K562 (cell line): ENCODE data around the gene REPS1. TPM values are rescaled to one million over a fixed set of nuclear protein-coding genes. Genes with fewer than 3 reads are reported as not detected.

ENCODE experiments used
- ATAC-seq: fragments of 200-7000 bp; cut with Tn5 transposase; 3 replicates; pipeline ENCODE4 v1.9.1; 2020; ENCODE audit warnings: moderate library complexity
- BruUV-seq: library from RNA; stranded (reverse); fragments of 400-500 nt; replicated peaks from 2 replicates; lab custom pipeline; 2021; lab: Mats Ljungman, UMichigan
- CTCF ChIA-PET: fragments of 300-600 bp; formaldehyde crosslinking; extraction: SDS; loops from one replicate; lab custom pipeline; 2021; ENCODE audit warnings: low intra/inter-chr PET ratio; lab: Yijun Ruan, JAX
- POLR2A ChIA-PET: fragments of 300-600, 350-650 bp; sonication (Branson Sonifier 250); formaldehyde crosslinking; extraction: SDS; loops from one replicate; lab custom pipeline; 2021; ENCODE audit warnings: antibody characterized with exemption, inconsistent platforms; lab: Yijun Ruan, JAX
- DNase-seq, 4 experiments: peaks; one replicate each; pipeline versions ENCODE4 v3.0.0 to v3.0.0-alpha.2; 2011 to 2018; ENCODE audit warnings: low spot score in 3 of 4, mixed read lengths in 3 of 4; ENCODE audit errors: extremely low read depth in 1 of 4
- FAIRE-seq: peaks from 2 replicates; lab custom pipeline; 2011; peaks lifted over from hg19 to GRCh38; lab: Jason Lieb, UNC
- H2AFZ ChIP-seq: 2 replicates; pipeline ENCODE4 v1.6.0; 2011; ENCODE audit warnings: low read depth, low read length, control low read depth, inconsistent platforms
- H3K27ac ChIP-seq: fragments of 200-600 bp; 3 replicates; pipeline ENCODE4 v1.8.0; 2011; ENCODE audit warnings: low read depth, mild to moderate bottlenecking, control low read depth, inconsistent platforms, low read length, moderate library complexity, mixed read lengths; ENCODE audit errors: extremely low read depth
- H3K27me3 ChIP-seq, 2 experiments: fragments of 300-600 bp in 1 of 2; 2 replicates in 1 of 2; 3 replicates in 1 of 2; pipeline versions ENCODE4 v1.6.0 to v1.8.0; 2011; ENCODE audit warnings: inconsistent platforms in 2 of 2, low read length in 2 of 2, mild to moderate bottlenecking in 1 of 2, mixed read lengths in 1 of 2, moderate library complexity in 1 of 2; ENCODE audit not compliant: control insufficient read depth in 2 of 2, insufficient read depth in 2 of 2
- H3K36me3 ChIP-seq: fragments of 300-600 bp; 3 replicates; pipeline ENCODE4 v1.8.0; 2011; ENCODE audit warnings: mild to moderate bottlenecking, low read length, inconsistent platforms; ENCODE audit not compliant: control insufficient read depth, insufficient read depth
- H3K4me1 ChIP-seq, 2 experiments: fragments of 200-600 bp in 1 of 2; replicated peaks in 1 of 2; 2 replicates in 1 of 2; 3 replicates in 1 of 2; pipeline versions ENCODE4 v1.5.1 to v1.8.0; 2011; ENCODE audit warnings: inconsistent platforms in 2 of 2, low read length in 2 of 2, mild to moderate bottlenecking in 1 of 2, mixed read lengths in 1 of 2, moderate library complexity in 1 of 2; ENCODE audit not compliant: control insufficient read depth in 2 of 2, insufficient read depth in 2 of 2
- H3K4me2 ChIP-seq: 2 replicates; pipeline ENCODE4 v1.6.1; 2011; ENCODE audit warnings: low read length, control low read depth, inconsistent platforms, mixed read lengths; ENCODE audit not compliant: insufficient read depth
- H3K4me3 ChIP-seq: fragments of 200-600 bp; sonication (generic), shearing (Covaris generic); 2 replicates; pipeline ENCODE4 v1.5.1; 2016; ENCODE audit warnings: control low read depth, inconsistent platforms
- H3K79me2 ChIP-seq: fragments of 200-600 bp; 3 replicates; pipeline ENCODE4 v1.8.0; 2011; ENCODE audit warnings: low read length, inconsistent platforms; ENCODE audit not compliant: control insufficient read depth, insufficient read depth
- H3K9ac ChIP-seq, 2 experiments: 2 replicates each; pipeline versions ENCODE4 v1.6.0 to v1.6.1; 2011; ENCODE audit warnings: low read depth in 2 of 2, low read length in 2 of 2, control low read depth in 1 of 2, inconsistent platforms in 1 of 2, mild to moderate bottlenecking in 1 of 2, mixed read lengths in 1 of 2; ENCODE audit not compliant: insufficient read depth in 1 of 2
- H3K9me1 ChIP-seq: one replicate; pipeline ENCODE4 v1.6.0; 2011; ENCODE audit warnings: inconsistent platforms, mild to moderate bottlenecking, low read length, moderate library complexity; ENCODE audit not compliant: control insufficient read depth, insufficient read depth
- H3K9me3 ChIP-seq: replicated peaks from 2 replicates; pipeline ENCODE4 v1.5.1; 2011; ENCODE audit warnings: low read depth, low read length, inconsistent platforms; ENCODE audit not compliant: control insufficient read depth, insufficient read depth
- H4K20me1 ChIP-seq: replicated peaks from 2 replicates; pipeline ENCODE4 v1.6.1; 2011; ENCODE audit warnings: low read length, inconsistent platforms, mixed read lengths; ENCODE audit not compliant: control insufficient read depth, insufficient read depth
- BMI1 ChIP-seq: fragments of 150-350 bp; IDR thresholded peaks from 2 replicates; pipeline ENCODE4 v1.6.1; 2014; ENCODE audit warnings: low read length
- CBFA2T3 ChIP-seq: fragments of 450-650 bp; IDR thresholded peaks from 2 replicates; pipeline ENCODE4 v1.6.1; 2017
- CBX8 ChIP-seq: fragments of 200-600 bp; sonication (generic); IDR thresholded peaks from 2 replicates; pipeline ENCODE4 v1.6.1; 2012; ENCODE audit warnings: borderline replicate concordance, mixed run types, low read depth, mild to moderate bottlenecking, moderate library complexity, mixed read lengths, low read length, control low read depth, inconsistent platforms; ENCODE audit not compliant: poor library complexity, severe bottlenecking; ENCODE audit errors: extremely low read depth
- EGR1 ChIP-seq: fragments of 450-650 bp; conservative IDR thresholded peaks from 2 replicates; pipeline ENCODE4 v1.6.1; 2017; ENCODE audit warnings: mild to moderate bottlenecking
- EP300 ChIP-seq: IDR thresholded peaks from 2 replicates; pipeline ENCODE4 v1.6.1; 2012; ENCODE audit warnings: low read length, improper control_type of control experiment
- HNRNPH1 ChIP-seq: fragments of 200-400 bp; formaldehyde crosslinking; optimal IDR thresholded peaks from 2 replicates; pipeline ENCODE3; 2017; ENCODE audit warnings: low read depth, mild to moderate bottlenecking, low read length, moderate library complexity
- ID3 ChIP-seq, 2 experiments: fragments of 250-450 bp in 1 of 2; fragments of 450-650 bp in 1 of 2; sonication (Bioruptor Pico) in 1 of 2; IDR thresholded peaks; 2 replicates each; pipeline versions ENCODE4 v1.6.1 to v1.8.0; 2016 to 2021; ENCODE audit warnings: mild to moderate bottlenecking in 2 of 2, moderate library complexity in 2 of 2, missing compliant biosample characterization in 1 of 2, missing genetic modification characterization in 1 of 2
- SPI1 ChIP-seq: IDR thresholded peaks from 2 replicates; pipeline ENCODE4 v1.6.1; 2011; ENCODE audit warnings: low read depth, low read length, control low read depth, borderline replicate concordance
- WGBS: fragments of 100-300 bp; shearing (Covaris generic); methylation state at CpG from one replicate; pipeline ENCODE4 v1.1.6; 2016; ENCODE audit warnings: low coverage, mixed read lengths; ENCODE audit not compliant: insufficient coverage; ENCODE audit errors: missing lambda C conversion rate; 5-methylcytosine and 5-hydroxymethylcytosine counted together
- in situ Hi-C: fragments of 300-500 bp; cut with MboI; formaldehyde crosslinking; loops from 4 replicates; pipeline ENCODE4 v1.15.0; 2018; ENCODE audit warnings: inconsistent platforms, mixed read lengths
- intact Hi-C: fragments of 100-400 bp; cut with micrococcal nuclease; formaldehyde crosslinking; loops from 2 replicates; pipeline ENCODE4 v1.14.2; 2022
- polyA plus RNA-seq, 8 experiments: library from polyadenylated mRNA; depleted of rRNA in 4 of 8; stranded (reverse) in 5 of 8; unstranded in 3 of 8; fragments of >200 nt; fragmentation: Nextera tagmentation in 2 of 8; fragmentation: Illumina TruSeq in 1 of 8; extraction: Ambion mirVana in 2 of 8; extraction: Trizol in 1 of 8; gene quantifications; 2 replicates each; pipeline versions ENCODE4 v1.2.1 to v1.2.3, GENCODE V29; 2011 to 2014; ENCODE audit warnings: inconsistent platforms in 1 of 8, missing spikeins in 1 of 8
- total RNA-seq, 7 experiments: library from RNA; depleted of rRNA in 6 of 7; stranded (reverse); fragments of >200 nt in 6 of 7; fragmentation: Illumina TruSeq in 2 of 7; extraction: Trizol in 2 of 7; gene quantifications; 2 replicates each; pipeline versions ENCODE4 v1.2.1 to v1.2.3, GENCODE V29; 2011 to 2021; ENCODE audit warnings: low replicate concordance in 1 of 7

REPS1 gene
- total and polyA plus RNA-seq, 9 of the 15 experiments (the other 6 are each of a cell fraction or from before 2014, with no cell fraction given) = 7.9 to 36.0 (median 27.8) TPM

GRCh38 chr6:139037490-139037889 is 49.4 kb upstream of the REPS1 start:
- Histone ChIP-seq H2AFZ (no peak overlapping the region), H3K4me3 (no peak overlapping the region), H3K9me3 (no peaks in the 10 kb centered on the region), H3K9ac (no peak overlapping the region), H3K9me1 (no peaks in the 10 kb centered on the region), H3K27ac (no peak overlapping the region), H3K36me3 (no peaks in the 10 kb centered on the region), H3K4me2 (no peak overlapping the region), H4K20me1 (no peaks in the 10 kb centered on the region), H3K4me1 (no peaks in the 10 kb centered on the region), H3K79me2 (no peaks in the 10 kb centered on the region), H3K27me3 (peaks cover 0 to 21% of the 10 kb centered on the region in 2 experiments; a peak in 3 of 5 replicates)
- TF ChIP-seq EGR1 = 0 out of 2 replicates have a peak, but pooled peaks have one; percentile 32
- no peak for TF ChIP-seq EP300
- intact Hi-C loops (no loop called here), in situ Hi-C loops (no loop called here)
- FAIRE-seq = no peak
- ATAC-seq = no peak
- DNase-seq = no peak
- ChIA-PET CTCF (no interaction called here), POLR2A (no interaction called here)
- 0% methylated on average over 5 of the region's 5 CpGs for WGBS
- BruUV-seq = no TSS peak

- 8% methylated on average over 9 of the region's 9 CpGs for WGBS
- Histone ChIP-seq H3K4me2 (no peak overlapping the region), H3K9me1 (no peaks in the 10 kb centered on the region), H3K9me3 (no peaks in the 10 kb centered on the region), H3K27me3 (peaks cover 34 to 63% of the 10 kb centered on the region in 2 experiments), H3K4me1 (peaks cover 0 to 11% of the 10 kb centered on the region in 2 experiments; a peak in 2 of 5 replicates), H2AFZ (no peak overlapping the region), H4K20me1 (peaks cover 2% of the 10 kb centered on the region; the same call in 1 of the 2 replicates), H3K9ac (no peak overlapping the region), H3K4me3 (no peak overlapping the region), H3K79me2 (no peaks in the 10 kb centered on the region), H3K27ac (no peak overlapping the region), H3K36me3 (no peaks in the 10 kb centered on the region)
- in situ Hi-C loops = no loop called here
- intact Hi-C loops = no loop called here
- DNase-seq = no peak
- FAIRE-seq = no peak
- no peak for ATAC-seq
- TF ChIP-seq CBFA2T3 = no peak
- no peak for TF ChIP-seq ID3 (CRISPR knock-in tag; IDR thresholded peaks at IDR 0.05)
- no peak for TF ChIP-seq ID3 (tag; IDR thresholded peaks at IDR 0.05)
- TF ChIP-seq CBX8 = peak; percentile 84
- TF ChIP-seq HNRNPH1 = no peak
- TF ChIP-seq BMI1 = peak; percentile 11; the same call in 1 of the 2 replicates
- TF ChIP-seq SPI1 = peak; percentile 48; the same call in 1 of the 2 replicates
- TSS peak; percentile 29 for BruUV-seq
- ChIA-PET POLR2A (interaction anchor here (1.4 kb wide), 1 partner anchor 9 kb away, joined by 5 read pairs; no protein-coding TSS in a partner anchor), CTCF (no interaction called here)
Observed at GRCh38 chr6:139030228-139030963, 42.3 kb upstream of the REPS1 start.
